ENCODE data around the gene ZDHHC11B.

Gene ZDHHC11B

DNA sequence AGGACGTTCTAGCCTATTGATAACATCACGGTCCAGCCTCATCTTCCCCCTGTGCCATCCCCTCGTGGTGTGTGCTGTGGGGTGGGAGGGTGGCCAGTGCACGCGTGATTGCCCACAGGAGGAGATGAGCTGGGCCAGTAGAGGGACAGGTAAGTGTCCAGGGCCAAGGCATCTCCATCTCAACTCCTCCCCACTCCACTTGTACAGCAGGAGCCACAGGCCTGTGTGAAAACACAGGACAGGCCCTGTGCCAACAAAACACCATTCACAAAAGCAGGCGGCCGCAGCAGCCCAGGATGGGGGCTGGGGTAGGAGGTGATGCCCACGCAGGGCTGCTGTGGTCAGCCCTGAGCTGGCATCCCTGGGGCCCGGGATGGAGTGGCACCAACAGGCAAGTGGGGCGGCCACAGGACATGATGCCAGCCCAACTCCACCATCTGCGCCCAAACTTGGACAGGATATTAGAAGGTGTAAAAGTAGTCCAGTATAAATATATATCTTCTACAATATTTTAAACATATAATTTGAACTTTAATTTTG lies 124.0 kb downstream of the ZDHHC11B start:
- no peak for DNase-seq (ENCODE audit: low spot score)

Data from AG08395 (cell line).